NCI-H146 treated with DMSO at 0.1 percent for 48 hours (cell line): ENCODE measurements around the gene PSMA2.
"Not testable (repeated sequence)": the region's sequence is repeated elsewhere in the genome, so short reads cannot be mapped to it uniquely, and the experiment has no call there.

ENCODE experiments used
- DNase-seq: peaks from one replicate; lab custom pipeline; 2025; ENCODE audit not compliant: unreplicated experiment; lab: John Stamatoyannopoulos, UW

The PSMA2 gene

GRCh38 chr7:42907316-42907715 is 24.7 kb downstream of the PSMA2 start:
- no peak for DNase-seq

- no peak for DNase-seq
Observed at GRCh38 chr7:42906181-42906580, 25.8 kb downstream of the PSMA2 start.

- DNase-seq: no peak
Observed at GRCh38 chr7:42902331-42902730, 29.6 kb downstream of the PSMA2 start.

- no peak for DNase-seq
Observed at GRCh38 chr7:42900842-42901241, 31.1 kb downstream of the PSMA2 start.

GRCh38 chr7:42893346-42894240 is 38.4 kb downstream of the PSMA2 start:
- DNase-seq: no peak

- DNase-seq: no peak
Observed at GRCh38 chr7:42886893-42887505, 45.0 kb downstream of the PSMA2 start.

GRCh38 chr7:42886129-42886528 is 45.8 kb downstream of the PSMA2 start:
- no peak for DNase-seq

GRCh38 chr7:42885183-42885582 is 46.8 kb downstream of the PSMA2 start:
- DNase-seq: not testable (repeated sequence)

- DNase-seq: no peak
Observed at GRCh38 chr7:42883950-42884349, 48.0 kb downstream of the PSMA2 start.

- DNase-seq: no peak
Observed at GRCh38 chr7:42880392-42880791, 51.6 kb downstream of the PSMA2 start.

- no peak for DNase-seq
Observed at GRCh38 chr7:42878303-42878702, 53.7 kb downstream of the PSMA2 start.

- DNase-seq: no peak
Observed at GRCh38 chr7:42877862-42878261, 54.1 kb downstream of the PSMA2 start.

GRCh38 chr7:42876182-42877068 is 55.5 kb downstream of the PSMA2 start:
- no peak for DNase-seq

GRCh38 chr7:42869131-42870020 is 62.6 kb downstream of the PSMA2 start:
- DNase-seq: no peak

- no peak for DNase-seq
Observed at GRCh38 chr7:42868480-42868879, 63.5 kb downstream of the PSMA2 start.
